C1 segment of cervical spinal cord (tissue), 14 donors: Measurements from ENCODE around the gene CSF1R.

Experiments used
- DNase-seq, 14 donors: peaks; one replicate each; lab custom pipeline; 2025; lab: John Stamatoyannopoulos, UW

CSF1R gene

GRCh38 chr5:150085950-150086715 lies at the start of gene CSF1R:
Gene CSF1R, minus strand, starts transcription at chr5:150086554. Its CDS starts 127 bp downstream, at chr5:150086427.
- DNase-seq = no peak

- DNase-seq = no peak
Observed at GRCh38 chr5:150135557-150136304, 49.4 kb upstream of the CSF1R start.

DNA sequence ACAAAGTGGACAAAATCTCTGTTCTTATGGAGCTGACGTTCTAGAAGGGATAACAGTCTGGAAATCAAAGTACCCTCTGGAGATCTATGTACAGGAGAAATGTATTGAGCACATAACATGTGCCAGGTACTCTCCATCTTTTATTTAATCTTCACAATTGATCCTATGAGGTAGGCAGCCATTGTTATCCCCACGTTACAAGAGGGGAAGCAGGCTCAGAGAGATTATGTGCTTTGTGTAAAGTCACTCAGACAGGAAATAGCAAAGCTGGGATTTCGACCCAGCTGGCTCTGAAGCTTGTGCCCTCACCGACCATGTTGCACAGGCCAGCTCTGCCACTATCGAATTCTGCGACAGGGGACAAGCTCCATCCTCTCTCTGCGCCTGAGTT lies 47.8 kb upstream of the CSF1R start:
- DNase-seq = no peak

GRCh38 chr5:150133581-150134197 lies 47.3 kb upstream of the CSF1R start:
- DNase-seq = no peak

DNA sequence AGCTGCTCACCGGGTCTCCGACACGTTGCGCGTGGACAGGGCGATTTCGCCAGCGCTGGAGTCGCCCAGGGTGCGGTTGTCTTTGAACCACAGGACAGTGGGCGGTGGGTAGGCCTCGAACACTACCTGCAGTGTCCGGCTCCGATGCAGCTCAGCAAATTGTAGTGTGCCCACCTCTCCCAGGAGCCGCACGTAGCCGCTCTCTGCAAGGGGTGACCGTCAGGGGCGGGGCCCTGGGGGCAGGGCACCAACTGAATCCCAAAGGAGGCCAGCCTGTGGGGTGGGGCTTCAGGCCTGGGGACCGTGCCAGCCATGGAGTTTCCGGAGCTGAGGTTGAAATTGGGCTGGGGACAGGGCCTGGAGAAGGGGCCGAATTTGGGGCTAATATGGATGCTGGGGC lies 46.4 kb upstream of the CSF1R start:
- no peak for DNase-seq

- DNase-seq = no peak
Observed at GRCh38 chr5:150131978-150132694, 45.8 kb upstream of the CSF1R start.

- no peak for DNase-seq
Observed at GRCh38 chr5:150131461-150131860, 45.1 kb upstream of the CSF1R start.

GRCh38 chr5:150130493-150130922 lies 44.2 kb upstream of the CSF1R start:
- no peak for DNase-seq

- peak in 9 of 14 donors; percentile 28 to 57 (median 42) for DNase-seq
Observed at GRCh38 chr5:150129813-150130492, 43.6 kb upstream of the CSF1R start.

- no peak for DNase-seq
Observed at GRCh38 chr5:150129454-150129812, 43.1 kb upstream of the CSF1R start.

GRCh38 chr5:150126921-150127265 lies 40.5 kb upstream of the CSF1R start:
- DNase-seq = no peak

- DNase-seq = no peak
Observed at GRCh38 chr5:150126199-150126920, 40.0 kb upstream of the CSF1R start.

GRCh38 chr5:150125334-150125733 lies 39.0 kb upstream of the CSF1R start:
- no peak for DNase-seq

DNA sequence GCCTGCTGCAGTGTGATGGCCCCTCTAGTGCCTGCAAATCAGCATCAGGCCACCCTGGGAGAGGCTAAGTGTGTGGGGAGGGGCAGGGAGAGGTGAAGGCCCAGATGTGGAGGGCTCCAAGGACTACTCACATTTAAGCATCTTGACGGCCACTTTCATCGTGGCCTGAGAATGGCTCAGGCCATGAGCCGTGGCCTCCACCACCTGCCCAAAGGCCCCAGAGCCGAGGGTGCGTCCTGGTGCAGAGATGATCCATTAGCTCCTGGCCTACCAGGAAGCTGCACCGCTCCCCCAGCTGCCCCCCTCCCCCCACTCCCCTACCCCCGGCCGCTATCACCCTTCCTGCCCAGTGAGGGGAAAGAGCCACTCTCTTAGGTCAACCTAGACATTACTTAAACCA lies 38.2 kb upstream of the CSF1R start:
- DNase-seq = no peak

DNA sequence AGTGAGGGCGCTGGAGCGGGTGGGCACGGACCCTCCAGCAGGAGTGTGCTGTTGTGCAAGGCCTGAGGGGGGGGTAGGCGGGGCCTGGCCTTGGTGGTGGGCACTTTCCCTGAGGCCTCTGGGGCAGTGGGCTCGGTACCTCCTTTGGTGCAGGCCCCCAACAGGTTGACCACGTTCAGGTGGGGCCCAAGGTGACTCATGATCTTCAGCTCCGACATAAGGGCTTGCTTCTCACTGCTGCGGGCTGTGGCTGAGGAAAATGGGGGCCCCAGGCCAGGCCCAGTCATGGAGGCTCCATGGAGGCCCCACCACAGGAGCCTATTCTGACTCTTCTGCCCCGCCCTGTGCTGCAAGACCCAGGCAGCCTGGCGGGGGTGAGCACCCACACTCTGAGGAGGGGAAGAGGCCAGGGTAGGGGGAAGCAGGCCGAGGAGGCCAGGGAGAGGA lies 37.8 kb upstream of the CSF1R start:
- DNase-seq = no peak

GRCh38 chr5:150123542-150123941 lies 37.2 kb upstream of the CSF1R start:
- DNase-seq = no peak

- DNase-seq = no peak
Observed at GRCh38 chr5:150122536-150123481, 36.5 kb upstream of the CSF1R start.

GRCh38 chr5:150122158-150122510 lies 35.8 kb upstream of the CSF1R start:
- DNase-seq = no peak

GRCh38 chr5:150121448-150122157 lies 35.2 kb upstream of the CSF1R start:
- no peak for DNase-seq
